NCI-H345 (cell line): ENCODE measurements around the gene TOR4A.
"Not testable (repeated sequence)": the region's sequence is repeated elsewhere in the genome, so short reads cannot be mapped to it uniquely, and the experiment has no call there.

Experiments used
- DNase-seq: peaks from one replicate; lab custom pipeline; 2025; lab: John Stamatoyannopoulos, UW

TOR4A gene

GRCh38 chr9:137317718-137318511 lies 40.4 kb downstream of the TOR4A start:
- no peak for DNase-seq

- no peak for DNase-seq
Measured at GRCh38 chr9:137318602-137319001, 41.1 kb downstream of the TOR4A start.

- DNase-seq: no peak
Measured at GRCh38 chr9:137319011-137319738, 41.6 kb downstream of the TOR4A start.

GRCh38 chr9:137319739-137320551 lies 42.4 kb downstream of the TOR4A start:
- DNase-seq: no peak

GRCh38 chr9:137320555-137321384 lies 43.2 kb downstream of the TOR4A start:
- no peak for DNase-seq

GRCh38 chr9:137321726-137322361 lies 44.3 kb downstream of the TOR4A start:
- DNase-seq: no peak

- DNase-seq: no peak
Measured at GRCh38 chr9:137323531-137324331, 46.2 kb downstream of the TOR4A start.

- no peak for DNase-seq
Measured at GRCh38 chr9:137325124-137325523, 47.6 kb downstream of the TOR4A start.

- no peak for DNase-seq
Measured at GRCh38 chr9:137325799-137326198, 48.3 kb downstream of the TOR4A start.

GRCh38 chr9:137326445-137327065 lies 49.0 kb downstream of the TOR4A start:
- no peak for DNase-seq

- not testable (repeated sequence) for DNase-seq
Measured at GRCh38 chr9:137327641-137328550, 50.4 kb downstream of the TOR4A start.

- DNase-seq: not testable (repeated sequence)
Measured at GRCh38 chr9:137329590-137329989, 52.1 kb downstream of the TOR4A start.

GRCh38 chr9:137330689-137331088 lies 53.2 kb downstream of the TOR4A start:
- no peak for DNase-seq

- DNase-seq: no peak
Measured at GRCh38 chr9:137331929-137332328, 54.4 kb downstream of the TOR4A start.
